SKM-1 treated with dmso at 0.1 percent for 144 hours (cell line): ENCODE data around the gene AGFG1.
"Not testable (repeated sequence)": the region's sequence is repeated elsewhere in the genome, so short reads cannot be mapped to it uniquely, and the experiment has no call there.

Source experiments
- DNase-seq: peaks from one replicate; lab custom pipeline; 2025; ENCODE audit not compliant: unreplicated experiment; lab: John Stamatoyannopoulos, UW

AGFG1 gene

GRCh38 chr2:227493524-227493923, 21.6 kb downstream of the AGFG1 start:
- DNase-seq, result no peak

GRCh38 chr2:227497158-227497557, 25.2 kb downstream of the AGFG1 start:
- DNase-seq, result no peak

GRCh38 chr2:227499627-227500300, 27.8 kb downstream of the AGFG1 start:
- no peak for DNase-seq

GRCh38 chr2:227500301-227500630, 28.3 kb downstream of the AGFG1 start:
- no peak for DNase-seq

GRCh38 chr2:227503433-227504406, 31.8 kb downstream of the AGFG1 start:
- no peak for DNase-seq

- DNase-seq, result no peak
Measured at GRCh38 chr2:227504700-227505099, 32.7 kb downstream of the AGFG1 start.

GRCh38 chr2:227506456-227506855, 34.5 kb downstream of the AGFG1 start:
- no peak for DNase-seq

GRCh38 chr2:227507963-227508362, 36.0 kb downstream of the AGFG1 start:
- no peak for DNase-seq

- DNase-seq, result no peak
Measured at GRCh38 chr2:227509076-227509475, 37.1 kb downstream of the AGFG1 start.

- no peak for DNase-seq
Measured at GRCh38 chr2:227509824-227510619, 38.1 kb downstream of the AGFG1 start.

GRCh38 chr2:227510620-227510958, 38.6 kb downstream of the AGFG1 start:
- no peak for DNase-seq

GRCh38 chr2:227511239-227511930, 39.4 kb downstream of the AGFG1 start:
- DNase-seq, result no peak

- no peak for DNase-seq
Measured at GRCh38 chr2:227511955-227512354, 40.0 kb downstream of the AGFG1 start.

GRCh38 chr2:227513113-227513512, 41.2 kb downstream of the AGFG1 start:
- DNase-seq, result no peak

GRCh38 chr2:227515742-227516141, 43.8 kb downstream of the AGFG1 start:
- DNase-seq, result no peak

GRCh38 chr2:227517724-227518123, 45.8 kb downstream of the AGFG1 start:
- DNase-seq, result no peak

- DNase-seq, result not testable (repeated sequence)
Measured at GRCh38 chr2:227518278-227518865, 46.4 kb downstream of the AGFG1 start.

GRCh38 chr2:227521178-227521577, 49.2 kb downstream of the AGFG1 start:
- DNase-seq, result not testable (repeated sequence)

GRCh38 chr2:227524665-227525064, 52.7 kb downstream of the AGFG1 start:
- no peak for DNase-seq

GRCh38 chr2:227527351-227527750, 55.4 kb downstream of the AGFG1 start:
- no peak for DNase-seq

GRCh38 chr2:227528803-227529202, 56.8 kb downstream of the AGFG1 start:
- no peak for DNase-seq
